H1 (cell line): ENCODE data around the gene ATP2B1.

Experiments used
- SIN3A ChIP-seq, 2 experiments: IDR thresholded peaks in 1 of 2; conservative IDR thresholded peaks in 1 of 2; 2 replicates each; pipeline ENCODE4 v1.6.1; 2011 to 2012; ENCODE audit warnings: low read length in 2 of 2, improper control_type of control experiment in 1 of 2, low read depth in 1 of 2, mild to moderate bottlenecking in 1 of 2
- TF ChIP-seq, protein P1 (sequence below), 3 experiments: IDR thresholded peaks; 1 replicate in 2 of 3; 2 replicates in 1 of 3; pipeline versions ENCODE4 v1.5.1 to v1.6.1; 2011; ENCODE audit warnings: low read length in 3 of 3, mild to moderate bottlenecking in 3 of 3, inconsistent platforms in 2 of 3, low read depth in 1 of 3, moderate library complexity in 1 of 3; ENCODE audit not compliant: insufficient read depth in 1 of 3; ENCODE audit errors: control extremely low read depth in 1 of 3

DNA sequence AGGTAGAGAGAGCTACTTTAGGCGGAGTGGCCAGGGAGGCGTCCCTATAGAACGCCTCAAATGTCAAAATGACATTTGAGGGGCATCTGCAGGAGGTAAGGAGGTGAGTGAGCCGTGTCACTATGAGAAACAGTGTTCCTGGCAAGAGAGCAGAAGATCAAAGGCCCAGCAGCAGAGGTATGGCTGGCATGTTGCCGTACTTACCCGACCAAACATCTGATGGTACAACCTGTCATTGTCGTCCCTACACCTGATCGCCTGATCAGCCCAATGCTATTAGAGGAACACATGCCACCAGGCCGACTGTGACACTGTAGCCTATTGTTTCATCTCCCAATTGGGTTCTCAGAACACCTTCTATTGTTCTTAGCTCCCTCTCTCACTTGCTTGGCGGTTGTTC is 148.9 kb downstream of the ATP2B1 start:
- TF ChIP-seq, protein P1, sequence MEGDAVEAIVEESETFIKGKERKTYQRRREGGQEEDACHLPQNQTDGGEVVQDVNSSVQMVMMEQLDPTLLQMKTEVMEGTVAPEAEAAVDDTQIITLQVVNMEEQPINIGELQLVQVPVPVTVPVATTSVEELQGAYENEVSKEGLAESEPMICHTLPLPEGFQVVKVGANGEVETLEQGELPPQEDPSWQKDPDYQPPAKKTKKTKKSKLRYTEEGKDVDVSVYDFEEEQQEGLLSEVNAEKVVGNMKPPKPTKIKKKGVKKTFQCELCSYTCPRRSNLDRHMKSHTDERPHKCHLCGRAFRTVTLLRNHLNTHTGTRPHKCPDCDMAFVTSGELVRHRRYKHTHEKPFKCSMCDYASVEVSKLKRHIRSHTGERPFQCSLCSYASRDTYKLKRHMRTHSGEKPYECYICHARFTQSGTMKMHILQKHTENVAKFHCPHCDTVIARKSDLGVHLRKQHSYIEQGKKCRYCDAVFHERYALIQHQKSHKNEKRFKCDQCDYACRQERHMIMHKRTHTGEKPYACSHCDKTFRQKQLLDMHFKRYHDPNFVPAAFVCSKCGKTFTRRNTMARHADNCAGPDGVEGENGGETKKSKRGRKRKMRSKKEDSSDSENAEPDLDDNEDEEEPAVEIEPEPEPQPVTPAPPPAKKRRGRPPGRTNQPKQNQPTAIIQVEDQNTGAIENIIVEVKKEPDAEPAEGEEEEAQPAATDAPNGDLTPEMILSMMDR (IDR thresholded peaks at IDR 0.05; ENCODE audit: control extremely low read depth in 1 of 3, insufficient read depth in 1 of 3, low read depth in 1 of 3, low read length in 3 of 3), result no peak
- TF ChIP-seq SIN3A (conservative IDR thresholded peaks at IDR 0.05 in 1 of 2, IDR thresholded peaks at IDR 0.05 in 1 of 2; ENCODE audit: low read depth in 1 of 2, low read length in 2 of 2), result no peak
